ENCODE data around the gene PHF21B. TPM values are rescaled to one million over a fixed set of nuclear protein-coding genes. Genes with fewer than 3 reads are reported as not detected.
A peak's percentile ranks its signal among the peaks of the same experiment; 100 is the strongest.

PHF21B gene
- total and polyA plus RNA-seq, 2 of the 8 experiments (the other 6 are each of a cell fraction or from before 2014, with no cell fraction given) = 19.3 to 68.1 TPM

- TF ChIP-seq NRF1 (IDR thresholded peaks at IDR 0.05; ENCODE audit: low read depth, low read length) (peak; percentile 60), TCF12 (IDR thresholded peaks at IDR 0.05; ENCODE audit: low read depth, low read length) (no peak), TAF1 (IDR thresholded peaks at IDR 0.05; ENCODE audit: low read depth, low read length) (peak; percentile 87), POU5F1 (IDR thresholded peaks at IDR 0.05; ENCODE audit: low read depth, low read length) (no peak), HDAC6 (IDR thresholded peaks at IDR 0.05; ENCODE audit: low read depth, low read length) (no peak), ASH2L (IDR thresholded peaks at IDR 0.05; ENCODE audit: low read length) (no peak), NANOG (IDR thresholded peaks at IDR 0.05; ENCODE audit: insufficient read depth, low read depth, low read length, poor library complexity, severe bottlenecking) (no peak), KDM5A (IDR thresholded peaks at IDR 0.05; ENCODE audit: low read length) (no peak), CHD1 (IDR thresholded peaks at IDR 0.05; ENCODE audit: low read depth, low read length) (no peak), SRF (IDR thresholded peaks at IDR 0.05; ENCODE audit: low read depth, low read length) (no peak), HDAC2 (IDR thresholded peaks at IDR 0.05; ENCODE audit: borderline replicate concordance in 1 of 2, low read depth in 2 of 2, low read length in 2 of 2) (no peak), BCL11A (IDR thresholded peaks at IDR 0.05; ENCODE audit: low read depth in 2 of 2, low read length in 2 of 2) (no peak), TBP (IDR thresholded peaks at IDR 0.05; ENCODE audit: low read depth, low read length) (peak; percentile 80; the same call in 1 of the 2 replicates), SP2 (IDR thresholded peaks at IDR 0.05; ENCODE audit: low read length) (no peak), ATF3 (IDR thresholded peaks at IDR 0.05; ENCODE audit: insufficient read depth, low read depth, low read length) (no peak), MAFK (IDR thresholded peaks at IDR 0.05; ENCODE audit: low read depth, low read length) (no peak), POLR2A (IDR thresholded peaks at IDR 0.05; ENCODE audit: control extremely low read depth in 1 of 2, low read depth in 2 of 2, low read length in 2 of 2) (peak; percentile 72 to 83), GABPA (IDR thresholded peaks at IDR 0.05; ENCODE audit: borderline replicate concordance, insufficient read depth, low read length) (no peak), SIRT6 (IDR thresholded peaks at IDR 0.05; ENCODE audit: low read length) (no peak), EZH2 (IDR thresholded peaks at IDR 0.05; ENCODE audit: low read depth, low read length, severe bottlenecking) (no peak), SUZ12 (IDR thresholded peaks at IDR 0.05; ENCODE audit: low read length) (no peak)
Observed at GRCh38 chr22:45009606-45010531, at the start of gene PHF21B (continued).

Data from H1 (cell line).